Endothelial cell of umbilical vein (primary cell): ENCODE measurements around the gene TMEM62. TPM values are rescaled to one million over a fixed set of nuclear protein-coding genes. Genes with fewer than 3 reads are reported as not detected.

ENCODE experiments used
- BruUV-seq: library from RNA; stranded (reverse); fragments of 400-500 nt; replicated peaks from 2 replicates; lab custom pipeline; 2021; lab: Mats Ljungman, UMichigan
- CTCF ChIA-PET: fragments of 300-600, 350-600 bp; sonication (Branson Sonifier 250); formaldehyde crosslinking; loops from one replicate; lab custom pipeline; 2021; ENCODE audit warnings: antibody characterized with exemption, inconsistent platforms; lab: Charles Lee
- POLR2A ChIA-PET: fragments of 300-600, 350-600 bp; sonication (Branson Sonifier 250); formaldehyde crosslinking; loops from one replicate; lab custom pipeline; 2021; ENCODE audit warnings: antibody characterized with exemption, inconsistent platforms; lab: Charles Lee
- DNase-seq: peaks from one replicate; pipeline ENCODE4 v3.0.0-alpha.2; 2011; ENCODE audit warnings: low read depth, low spot score
- FAIRE-seq: peaks from 2 replicates; lab custom pipeline; 2011; peaks lifted over from hg19 to GRCh38; lab: Jason Lieb, UNC
- H2AFZ ChIP-seq: 2 replicates; pipeline ENCODE4 v1.6.0; 2012; ENCODE audit warnings: low read depth, low read length, control low read depth, inconsistent platforms
- H3K27ac ChIP-seq: 2 replicates; pipeline ENCODE4 v1.5.1; 2011; ENCODE audit warnings: low read depth, mild to moderate bottlenecking, control low read depth, low read length, moderate library complexity; ENCODE audit not compliant: insufficient read depth
- H3K27me3 ChIP-seq, 2 experiments: 2 replicates each; pipeline versions ENCODE4 v1.6.0 to v1.6.1; 2011; ENCODE audit warnings: low read length in 2 of 2, mixed read lengths in 1 of 2; ENCODE audit not compliant: control insufficient read depth in 2 of 2, insufficient read depth in 2 of 2
- H3K36me3 ChIP-seq, 2 experiments: 2 replicates in 1 of 2; 3 replicates in 1 of 2; pipeline ENCODE4 v1.5.1; 2011; ENCODE audit warnings: low read length in 2 of 2, mild to moderate bottlenecking in 1 of 2, moderate library complexity in 1 of 2; ENCODE audit not compliant: control insufficient read depth in 2 of 2, insufficient read depth in 2 of 2; ENCODE audit errors: extremely low read depth in 1 of 2
- H3K4me1 ChIP-seq: 3 replicates; pipeline ENCODE4 v1.5.1; 2011; ENCODE audit warnings: mild to moderate bottlenecking, low read length; ENCODE audit not compliant: control insufficient read depth, insufficient read depth; ENCODE audit errors: extremely low read depth
- H3K4me2 ChIP-seq: 2 replicates; pipeline ENCODE4 v1.6.1; 2011; ENCODE audit warnings: low read length, control low read depth, mixed read lengths; ENCODE audit not compliant: insufficient read depth
- H3K4me3 ChIP-seq, 3 experiments: fragments of 200-600 bp in 1 of 3; sonication (generic), shearing (Covaris generic) in 1 of 3; replicated peaks in 1 of 3; 2 replicates each; pipeline ENCODE4 v1.5.1; 2011 to 2016; ENCODE audit warnings: control low read depth in 3 of 3, low read length in 3 of 3, mild to moderate bottlenecking in 2 of 3, inconsistent platforms in 1 of 3, low read depth in 1 of 3, moderate library complexity in 1 of 3; ENCODE audit not compliant: insufficient read depth in 1 of 3
- H3K79me2 ChIP-seq: 2 replicates; pipeline ENCODE4 v1.6.0; 2012; ENCODE audit warnings: low read length, inconsistent platforms; ENCODE audit not compliant: control insufficient read depth, insufficient read depth
- H3K9ac ChIP-seq: replicated peaks from 2 replicates; pipeline ENCODE3; 2011; ENCODE audit warnings: low read length, control low read depth; ENCODE audit not compliant: insufficient read depth; ENCODE audit errors: extremely low read depth
- H3K9me1 ChIP-seq: replicated peaks from 3 replicates; pipeline ENCODE4 v1.6.0; 2011; ENCODE audit warnings: mild to moderate bottlenecking, low read length; ENCODE audit not compliant: control insufficient read depth, insufficient read depth; ENCODE audit errors: extremely low read depth
- H3K9me3 ChIP-seq: replicated peaks from 2 replicates; pipeline ENCODE4 v1.5.1; 2012; ENCODE audit warnings: low read length, inconsistent platforms; ENCODE audit not compliant: control insufficient read depth, insufficient read depth
- H4K20me1 ChIP-seq: replicated peaks from 2 replicates; pipeline ENCODE3; 2011; ENCODE audit warnings: mild to moderate bottlenecking, low read length; ENCODE audit not compliant: control insufficient read depth, insufficient read depth; ENCODE audit errors: extremely low read depth
- EZH2 ChIP-seq: IDR thresholded peaks from 2 replicates; pipeline ENCODE4 v1.6.1; 2012; ENCODE audit warnings: borderline replicate concordance, low read depth, mild to moderate bottlenecking, moderate library complexity, low read length, inconsistent platforms; ENCODE audit not compliant: severe bottlenecking
- FOS ChIP-seq: IDR thresholded peaks from 2 replicates; pipeline ENCODE4 v1.6.1; 2011; ENCODE audit warnings: mild to moderate bottlenecking, low read length, moderate library complexity, borderline replicate concordance; ENCODE audit not compliant: insufficient read depth
- GATA2 ChIP-seq: IDR thresholded peaks from 2 replicates; pipeline ENCODE4 v1.7.0; 2011; ENCODE audit warnings: low read depth, mild to moderate bottlenecking, moderate library complexity, mixed read lengths, low read length; ENCODE audit not compliant: insufficient read length, insufficient read depth
- JUN ChIP-seq: IDR thresholded peaks from 2 replicates; pipeline ENCODE4 v1.6.1; 2011; ENCODE audit warnings: borderline replicate concordance, low read depth; ENCODE audit not compliant: insufficient read length, insufficient read depth
- MAX ChIP-seq: IDR thresholded peaks from 2 replicates; pipeline ENCODE4 v1.6.1; 2011; ENCODE audit not compliant: insufficient read depth, insufficient read length
- MYC ChIP-seq: IDR thresholded peaks from one replicate; pipeline ENCODE4 v1.6.1; 2011; ENCODE audit warnings: mild to moderate bottlenecking, low read depth, low read length
- POLR2A ChIP-seq: IDR thresholded peaks from 2 replicates; pipeline ENCODE4 v1.6.1; 2012; ENCODE audit warnings: low read depth, mild to moderate bottlenecking, control low read depth, low read length
- POLR2AphosphoS5 ChIP-seq: IDR thresholded peaks from 2 replicates; pipeline ENCODE4 v1.6.1; 2012; ENCODE audit warnings: low read depth, mild to moderate bottlenecking, control low read depth, low read length, moderate library complexity; ENCODE audit not compliant: insufficient read depth
- dilution Hi-C: fragments of 300-500 bp; cut with MboI; formaldehyde crosslinking; loops from one replicate; pipeline ENCODE4 v1.15.0; 2019; ENCODE audit warnings: low sequenced_read_pairs; ENCODE audit not compliant: extremely low pct_ligation_motif_present
- intact Hi-C: fragments of 100-400 bp; cut with micrococcal nuclease; formaldehyde crosslinking; loops from one replicate; pipeline ENCODE4 v1.10.0; 2022
- polyA plus RNA-seq, 4 experiments: library from polyadenylated mRNA; depleted of rRNA in 3 of 4; stranded (reverse) in 3 of 4; unstranded in 1 of 4; fragments of >200 nt; gene quantifications; 2 replicates each; pipeline versions ENCODE4 v1.2.1 to v1.2.3, GENCODE V29; 2011 to 2012; ENCODE audit warnings: missing spikeins in 1 of 4
- total RNA-seq: library from RNA; stranded (reverse); gene quantifications from 2 replicates; pipeline ENCODE4 v1.2.3, GENCODE V29; 2021
- TF ChIP-seq, protein P1 (sequence below), 2 donors: IDR thresholded peaks; 1 replicate in 1 of 2; 2 replicates in 1 of 2; pipeline ENCODE4 v1.5.1; 2011; ENCODE audit warnings: low read length in 2 of 2, mild to moderate bottlenecking in 2 of 2, moderate library complexity in 2 of 2, control low read depth in 1 of 2, inconsistent platforms in 1 of 2, low read depth in 1 of 2; ENCODE audit not compliant: insufficient read depth in 1 of 2; ENCODE audit errors: extremely low read depth in 1 of 2

TMEM62 gene
- total and polyA plus RNA-seq, 2 donors (not counting 3 experiments of a cell fraction or from before 2014, with no cell fraction given): 10.4 to 22.2 TPM

DNA sequence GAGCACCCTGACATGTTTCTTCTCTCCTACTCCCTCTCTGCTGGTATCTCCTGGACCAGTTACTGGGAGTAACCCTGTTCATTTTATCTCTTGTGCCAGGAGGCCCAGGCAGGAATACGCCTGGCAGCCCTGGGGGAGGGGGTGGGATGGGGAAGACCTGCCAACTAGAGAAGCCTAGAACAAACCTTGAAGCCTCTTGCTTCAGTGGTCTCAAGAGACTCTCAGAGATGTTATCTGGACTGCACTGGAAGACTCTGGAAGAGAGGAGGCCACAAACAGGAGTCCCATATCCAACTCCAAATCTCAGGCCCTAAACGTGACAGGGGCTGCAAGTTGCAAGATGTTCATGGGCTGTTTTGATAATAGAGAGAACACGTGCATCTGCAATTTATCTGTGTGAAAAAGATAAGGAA is 87.6 kb downstream of the TMEM62 start, which contains the start of gene EPB42:
Gene EPB42 (minus strand): TSS at position 28 of the 413 bp plus-strand sequence. CDS start 193 bp downstream, outside the sequence.
- no peak within 1 kb of the TSS for H3K4me3 ChIP-seq
- TF ChIP-seq POLR2AphosphoS5 (no peak), EZH2 (no peak), FOS (no peak), JUN (no peak), MYC (no peak), MAX (no peak), GATA2 (no peak), POLR2A (no peak)
- TF ChIP-seq, protein P1, sequence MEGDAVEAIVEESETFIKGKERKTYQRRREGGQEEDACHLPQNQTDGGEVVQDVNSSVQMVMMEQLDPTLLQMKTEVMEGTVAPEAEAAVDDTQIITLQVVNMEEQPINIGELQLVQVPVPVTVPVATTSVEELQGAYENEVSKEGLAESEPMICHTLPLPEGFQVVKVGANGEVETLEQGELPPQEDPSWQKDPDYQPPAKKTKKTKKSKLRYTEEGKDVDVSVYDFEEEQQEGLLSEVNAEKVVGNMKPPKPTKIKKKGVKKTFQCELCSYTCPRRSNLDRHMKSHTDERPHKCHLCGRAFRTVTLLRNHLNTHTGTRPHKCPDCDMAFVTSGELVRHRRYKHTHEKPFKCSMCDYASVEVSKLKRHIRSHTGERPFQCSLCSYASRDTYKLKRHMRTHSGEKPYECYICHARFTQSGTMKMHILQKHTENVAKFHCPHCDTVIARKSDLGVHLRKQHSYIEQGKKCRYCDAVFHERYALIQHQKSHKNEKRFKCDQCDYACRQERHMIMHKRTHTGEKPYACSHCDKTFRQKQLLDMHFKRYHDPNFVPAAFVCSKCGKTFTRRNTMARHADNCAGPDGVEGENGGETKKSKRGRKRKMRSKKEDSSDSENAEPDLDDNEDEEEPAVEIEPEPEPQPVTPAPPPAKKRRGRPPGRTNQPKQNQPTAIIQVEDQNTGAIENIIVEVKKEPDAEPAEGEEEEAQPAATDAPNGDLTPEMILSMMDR (IDR thresholded peaks at IDR 0.05; ENCODE audit: extremely low read depth in 1 of 2, insufficient read depth in 1 of 2, low read depth in 1 of 2, low read length in 2 of 2): no peak
- no peak for DNase-seq
- ChIA-PET POLR2A (no interaction called here), CTCF (interaction anchor here (0.7 to 10.5 kb wide), 2 partner anchors 59 to 65 kb away, joined by 3 to 427 read pairs; no protein-coding TSS in a partner anchor)
- no peak within 1 kb of the TSS for H3K9ac ChIP-seq
- no peak for FAIRE-seq
- intact Hi-C loops (no loop called here), dilution Hi-C loops (no loop called here)
- BruUV-seq: no TSS peak
- H3K4me2 ChIP-seq: no peak within 1 kb of the TSS
- no peak within 1 kb of the TSS for H2AFZ ChIP-seq
- no peaks in the 10 kb centered on the region for H3K9me1 ChIP-seq
- H3K27me3 ChIP-seq: peaks cover 5 to 26% of the 10 kb centered on the region in 2 experiments
- H4K20me1 ChIP-seq: no peaks in the 10 kb centered on the region
- no peaks in the 10 kb centered on the region for H3K79me2 ChIP-seq
- H3K9me3 ChIP-seq: no peaks in the 10 kb centered on the region
- no peaks in the 10 kb centered on the region for H3K36me3 ChIP-seq
- H3K27ac ChIP-seq: no peak within 1 kb of the TSS
- H3K4me1 ChIP-seq: no peaks in the 10 kb centered on the region
